CD14-positive monocyte (primary cell): ENCODE measurements around the gene UGT1A8. TPM values are rescaled to one million over a fixed set of nuclear protein-coding genes. Genes with fewer than 3 reads are reported as not detected.

Experiments
- DNase-seq, 3 donors: peaks; one replicate each; pipeline ENCODE4 v3.0.0-alpha.2; 2011 to 2022
- H2AFZ ChIP-seq: 2 replicates; pipeline ENCODE4 v1.6.0; 2012; ENCODE audit warnings: mild to moderate bottlenecking, low read depth, low read length, inconsistent platforms; ENCODE audit not compliant: insufficient read depth, poor library complexity, severe bottlenecking
- H3K27ac ChIP-seq, 2 donors: 1 replicate in 1 of 2; 2 replicates in 1 of 2; pipeline ENCODE4 v1.5.1; 2012 to 2013; ENCODE audit warnings: low read length in 2 of 2, control low read depth in 1 of 2, inconsistent platforms in 1 of 2, low read depth in 1 of 2, mild to moderate bottlenecking in 1 of 2
- H3K27me3 ChIP-seq, 2 donors: one replicate each; pipeline versions ENCODE4 v1.6.0 to v1.6.1; 2011 to 2013; ENCODE audit warnings: low read length in 2 of 2; ENCODE audit not compliant: control insufficient read depth in 2 of 2, insufficient read depth in 2 of 2
- H3K36me3 ChIP-seq, 2 donors: replicated peaks in 1 of 2; 1 replicate in 1 of 2; 2 replicates in 1 of 2; pipeline versions ENCODE4 v1.5.1 to v1.6.1; 2012 to 2013; ENCODE audit warnings: low read length in 2 of 2, control low read depth in 1 of 2, inconsistent platforms in 1 of 2, mild to moderate bottlenecking in 1 of 2; ENCODE audit not compliant: insufficient read depth in 2 of 2, control insufficient read depth in 1 of 2
- H3K4me1 ChIP-seq, 2 donors: 1 replicate in 1 of 2; 2 replicates in 1 of 2; pipeline versions ENCODE4 v1.5.1 to v1.6.1; 2012 to 2013; ENCODE audit warnings: low read length in 2 of 2, control low read depth in 1 of 2, inconsistent platforms in 1 of 2, mild to moderate bottlenecking in 1 of 2, moderate library complexity in 1 of 2; ENCODE audit not compliant: insufficient read depth in 2 of 2, control insufficient read depth in 1 of 2
- H3K4me2 ChIP-seq: replicated peaks from 2 replicates; pipeline ENCODE3; 2012; ENCODE audit warnings: low read length, moderate library complexity, mild to moderate bottlenecking; ENCODE audit not compliant: poor library complexity, severe bottlenecking; ENCODE audit errors: extremely low read depth
- H3K4me3 ChIP-seq, 3 experiments: fragments of 200-600 bp in 1 of 3; sonication (generic) in 1 of 3; replicated peaks in 1 of 3; 1 replicate in 2 of 3; 2 replicates in 1 of 3; pipeline ENCODE4 v1.5.1; 2011 to 2013; ENCODE audit warnings: low read length in 3 of 3, mild to moderate bottlenecking in 3 of 3, control low read depth in 2 of 3, low read depth in 2 of 3, inconsistent platforms in 1 of 3, moderate library complexity in 1 of 3
- H3K79me2 ChIP-seq: 2 replicates; pipeline ENCODE4 v1.6.0; 2012; ENCODE audit warnings: mild to moderate bottlenecking, control low read depth, inconsistent platforms, low read length, moderate library complexity; ENCODE audit not compliant: insufficient read depth
- H3K9ac ChIP-seq: 2 replicates; pipeline ENCODE4 v1.6.0; 2017; ENCODE audit warnings: low read length, mild to moderate bottlenecking; ENCODE audit not compliant: insufficient read depth, poor library complexity, severe bottlenecking
- H3K9me3 ChIP-seq, 2 donors: replicated peaks in 1 of 2; 1 replicate in 1 of 2; 2 replicates in 1 of 2; pipeline versions ENCODE4 v1.5.1 to v1.6.1; 2012 to 2013; ENCODE audit warnings: low read length in 2 of 2, control low read depth in 1 of 2; ENCODE audit not compliant: control insufficient read depth in 1 of 2, insufficient read depth in 1 of 2
- H4K20me1 ChIP-seq: 2 replicates; pipeline ENCODE4 v1.6.0; 2012; ENCODE audit warnings: mild to moderate bottlenecking, low read length, control low read depth, moderate library complexity; ENCODE audit not compliant: insufficient read depth
- H3K27ac Mint-ChIP-seq, 7 donors: one replicate each; pipeline ENCODE4 v1.8.0; 2020; ENCODE audit warnings: mild to moderate bottlenecking in 7 of 7, mixed read lengths in 7 of 7, moderate library complexity in 6 of 7, inconsistent platforms in 2 of 7
- H3K27me3 Mint-ChIP-seq, 3 donors: one replicate each; pipeline ENCODE4 v1.8.0; 2021 to 2022; ENCODE audit warnings: low read depth in 3 of 3, mild to moderate bottlenecking in 3 of 3, mixed read lengths in 3 of 3, moderate library complexity in 3 of 3, inconsistent platforms in 1 of 3
- H3K36me3 Mint-ChIP-seq, 2 donors: one replicate each; pipeline ENCODE4 v1.8.0; 2020; ENCODE audit warnings: mixed read lengths in 2 of 2, inconsistent platforms in 1 of 2, mild to moderate bottlenecking in 1 of 2
- H3K4me1 Mint-ChIP-seq: one replicate; pipeline ENCODE4 v1.8.0; 2020; ENCODE audit warnings: mild to moderate bottlenecking, mixed read lengths
- H3K4me3 Mint-ChIP-seq, 2 donors: one replicate each; pipeline ENCODE4 v1.8.0; 2020; ENCODE audit warnings: mild to moderate bottlenecking in 2 of 2, mixed read lengths in 2 of 2, moderate library complexity in 1 of 2
- H3K9me3 Mint-ChIP-seq, 7 donors: one replicate each; pipeline ENCODE4 v1.8.0; 2020 to 2022; ENCODE audit warnings: mixed read lengths in 7 of 7, mild to moderate bottlenecking in 6 of 7, moderate library complexity in 6 of 7, inconsistent platforms in 2 of 7
- CTCF ChIP-seq: fragments of 200-600 bp; IDR thresholded peaks from one replicate; pipeline ENCODE4 v1.8.0; 2022; ENCODE audit warnings: antibody characterized with exemption, mild to moderate bottlenecking
- WGBS: methylation state at CpG from one replicate; pipeline ENCODE4 v1.1.5; 2013; ENCODE audit warnings: missing lambda C conversion rate; ENCODE audit not compliant: insufficient coverage; 5-methylcytosine and 5-hydroxymethylcytosine counted together
- intact Hi-C, 2 donors: fragments of 100-400 bp; cut with micrococcal nuclease; formaldehyde crosslinking; loops; one replicate each; pipeline versions ENCODE4 v1.15.0 to v1.15.1; 2023
- polyA plus RNA-seq, 3 donors: library from polyadenylated mRNA; depleted of rRNA in 1 of 3; unstranded in 2 of 3; stranded (reverse) in 1 of 3; fragments of 300-500 nt in 2 of 3; fragments of >200 nt in 1 of 3; fragmentation: Illumina TruSeq in 2 of 3; gene quantifications; 1 replicate in 2 of 3; 2 replicates in 1 of 3; pipeline ENCODE4 v1.2.3, GENCODE V29; 2012 to 2021

UGT1A8 gene
- polyA plus RNA-seq, 3 donors: not detected

- H3K4me2 ChIP-seq: no peak overlapping the region
- WGBS: 100% methylated on average over 1 of the region's 4 CpGs
- no peaks in the 10 kb centered on the region for H3K36me3 Mint-ChIP-seq
- H3K4me3 Mint-ChIP-seq: no peak overlapping the region
- no peaks in the 10 kb centered on the region for H4K20me1 ChIP-seq
- H3K36me3 ChIP-seq: no peaks in the 10 kb centered on the region
- H3K4me3 ChIP-seq: no peak overlapping the region
- H3K27ac ChIP-seq: no peak overlapping the region
- no peaks in the 10 kb centered on the region for H3K4me1 Mint-ChIP-seq
- H3K27me3 Mint-ChIP-seq: peaks cover 2 to 4% (median 2%) of the 10 kb centered on the region in 3 donors
- no peaks in the 10 kb centered on the region for H3K4me1 ChIP-seq
- H3K27ac Mint-ChIP-seq: no peak overlapping the region
- peaks cover 0 to 4% (median 0%) of the 10 kb centered on the region in 7 donors for H3K9me3 Mint-ChIP-seq
- no peak for DNase-seq
- H3K9ac ChIP-seq: no peak overlapping the region
- H3K9me3 ChIP-seq: no peaks in the 10 kb centered on the region
- no peak for TF ChIP-seq CTCF
- no peak overlapping the region for H2AFZ ChIP-seq
- no peaks in the 10 kb centered on the region for H3K79me2 ChIP-seq
- no peaks in the 10 kb centered on the region for H3K27me3 ChIP-seq
- intact Hi-C loops: no loop called here
These were observed 143.8 kb downstream of the UGT1A8 start for GRCh38 chr2:233761040-233761769.

- H3K27ac ChIP-seq: no peak overlapping the region
- H4K20me1 ChIP-seq: no peaks in the 10 kb centered on the region
- no peaks in the 10 kb centered on the region for H3K4me1 ChIP-seq
- Mint-ChIP-seq H3K9me3 (peaks cover 0 to 4% (median 0%) of the 10 kb centered on the region in 7 donors), H3K27ac (no peak overlapping the region), H3K36me3 (no peaks in the 10 kb centered on the region), H3K27me3 (peaks cover 2 to 6% (median 4%) of the 10 kb centered on the region in 3 donors), H3K4me1 (no peaks in the 10 kb centered on the region), H3K4me3 (no peak overlapping the region)
- intact Hi-C loops: no loop called here
- DNase-seq: no peak
- no peak overlapping the region for H3K9ac ChIP-seq
- 92% methylated on average over 7 of the region's 7 CpGs for WGBS
- no peak for TF ChIP-seq CTCF
- no peak overlapping the region for H3K4me3 ChIP-seq
- H3K4me2 ChIP-seq: no peak overlapping the region
- no peaks in the 10 kb centered on the region for H3K79me2 ChIP-seq
- H3K36me3 ChIP-seq: no peaks in the 10 kb centered on the region
- no peaks in the 10 kb centered on the region for H3K27me3 ChIP-seq
- H3K9me3 ChIP-seq: no peaks in the 10 kb centered on the region
- no peak overlapping the region for H2AFZ ChIP-seq
These were observed 146.8 kb downstream of the UGT1A8 start for GRCh38 chr2:233764264-233764663.
